Stimulated activated CD8-positive, alpha-beta memory T cell treated with anti-CD3 and anti-CD28 coated beads, Interleukin-2, amount 100 ng/mL, for 1 hour (primary cell): ENCODE data around the gene EZR.
"Not testable (repeated sequence)": the region's sequence is repeated elsewhere in the genome, so short reads cannot be mapped to it uniquely, and the experiment has no call there.

ENCODE experiments used
- DNase-seq, 2 donors: peaks; one replicate each; pipeline ENCODE4 v3.0.0-alpha.2; 2020; ENCODE audit warnings: low read depth in 2 of 2

Gene EZR

DNA sequence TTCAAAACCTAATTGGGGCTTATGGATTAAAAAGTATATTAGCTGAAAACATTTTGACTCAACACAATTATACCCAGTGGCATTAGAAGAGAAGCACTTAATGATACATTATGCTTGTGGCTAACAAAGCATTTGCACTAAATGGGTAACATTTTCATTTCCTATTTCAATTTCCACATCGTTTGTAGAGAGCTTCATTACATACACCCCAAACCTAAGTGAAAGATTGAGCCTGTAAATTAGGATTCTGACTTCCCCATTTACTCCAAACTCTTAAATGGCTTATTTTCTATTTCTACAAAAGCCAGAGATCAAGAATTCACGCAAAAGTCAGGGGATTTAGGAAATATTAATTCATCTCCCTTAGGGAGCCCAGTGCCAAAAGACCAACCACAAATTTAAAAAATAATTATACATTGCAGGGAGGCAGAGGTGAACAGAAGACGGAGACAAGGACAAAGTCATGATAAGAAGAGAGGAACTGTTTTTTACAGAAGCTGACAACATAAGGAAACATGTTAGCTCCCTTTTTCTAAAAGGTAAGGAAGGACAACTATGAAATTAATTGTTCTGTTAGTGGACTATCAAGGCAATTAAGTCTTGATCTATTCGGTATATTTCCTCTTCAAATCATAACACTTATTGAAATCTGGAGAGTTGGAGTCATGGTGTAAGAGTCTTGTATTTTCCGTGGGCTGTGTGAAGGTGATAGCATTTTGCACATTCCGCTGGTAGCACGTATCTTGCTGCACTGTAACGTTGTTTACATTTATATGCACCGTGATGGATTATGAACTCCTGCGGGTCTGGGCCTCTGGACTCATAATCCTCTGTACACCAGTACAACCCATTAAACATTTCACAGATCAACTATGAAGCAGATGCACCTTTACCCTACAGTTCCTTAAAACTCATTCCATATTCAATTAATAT lies 24.8 kb upstream of the EZR start:
- no peak for DNase-seq

DNA sequence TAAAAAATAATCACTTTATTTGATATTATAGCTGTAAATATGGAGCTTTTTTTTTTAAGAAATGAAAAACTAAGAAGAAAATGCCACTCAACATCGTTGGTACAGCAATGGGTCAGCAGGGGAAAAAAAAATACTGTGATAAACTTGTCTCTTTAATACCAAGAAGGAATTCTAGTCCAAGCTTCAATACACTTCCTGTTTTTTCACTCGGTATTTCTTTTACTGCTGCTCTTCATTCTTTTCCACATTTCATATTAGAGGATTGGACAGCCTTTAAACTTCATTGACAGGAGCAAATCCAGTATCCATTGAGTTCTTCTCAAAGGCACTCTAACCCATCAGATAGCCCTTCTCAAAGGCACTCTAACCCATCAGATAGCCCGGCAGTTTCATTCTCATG lies 22.2 kb upstream of the EZR start:
- no peak for DNase-seq

DNA sequence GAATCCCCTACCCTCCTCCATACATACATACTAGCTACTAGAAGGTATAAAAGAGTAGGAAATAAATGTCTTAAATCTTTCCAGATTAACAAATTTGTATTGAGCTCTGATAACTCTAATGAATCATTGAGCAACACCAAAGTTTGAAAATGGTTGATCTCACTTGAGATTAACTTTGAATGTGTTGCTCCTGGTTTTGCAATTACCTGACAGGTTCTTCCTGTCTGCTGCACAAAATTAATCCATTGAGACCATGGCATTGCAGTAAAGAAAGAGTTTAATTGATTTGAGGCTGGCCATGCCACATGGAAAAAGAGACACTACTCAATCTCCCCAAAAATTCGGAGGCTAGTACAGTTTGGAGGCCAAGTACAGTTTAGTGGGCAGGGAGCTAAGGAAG lies 21.3 kb upstream of the EZR start:
- DNase-seq: no peak

DNA sequence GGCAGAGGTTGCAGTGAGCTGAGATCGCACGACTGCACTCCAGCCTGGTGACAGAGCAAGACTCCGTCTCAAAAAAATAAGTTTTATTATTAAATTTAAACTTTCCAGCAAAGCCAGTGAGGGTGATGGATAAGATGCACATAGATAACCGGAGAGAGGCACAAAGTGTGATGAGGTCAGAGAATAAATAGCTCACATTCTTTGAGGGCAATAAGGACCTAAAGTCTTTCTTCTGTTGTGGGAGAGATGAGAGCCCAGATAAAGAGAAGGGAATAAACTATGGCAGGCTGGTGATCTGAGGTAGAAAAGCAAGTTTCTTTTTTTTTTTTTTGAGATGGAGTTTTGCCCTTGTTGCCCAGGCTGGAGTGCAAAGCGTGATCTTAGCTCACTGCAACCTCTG lies 20.6 kb upstream of the EZR start:
- no peak for DNase-seq

DNA sequence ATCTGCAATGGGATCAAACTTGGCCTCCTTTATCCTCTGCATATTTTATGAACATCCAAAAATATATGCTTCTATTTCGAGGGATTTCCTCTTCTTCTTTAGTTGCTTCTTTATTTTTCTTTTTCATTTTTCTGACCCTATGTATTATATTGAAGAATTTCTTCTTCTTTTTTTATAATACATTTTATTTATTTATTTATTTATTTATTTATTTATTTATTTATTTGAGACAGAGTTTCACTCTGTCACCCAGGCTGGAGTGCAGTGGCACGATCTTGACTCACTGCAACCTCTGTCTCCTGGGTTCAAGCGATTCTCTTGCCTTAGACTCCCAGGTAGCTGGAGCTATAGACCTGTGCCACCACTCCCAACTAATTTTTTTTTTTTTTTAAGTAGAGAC lies 19.6 kb upstream of the EZR start:
- DNase-seq: not testable (repeated sequence)

- DNase-seq: no peak
These were observed 18.8 kb upstream of the EZR start for GRCh38 chr6:158837684-158838625.

- no peak for DNase-seq
These were observed 17.6 kb upstream of the EZR start for GRCh38 chr6:158836625-158837311.

GRCh38 chr6:158835616-158836221 lies 16.6 kb upstream of the EZR start:
- no peak for DNase-seq

DNA sequence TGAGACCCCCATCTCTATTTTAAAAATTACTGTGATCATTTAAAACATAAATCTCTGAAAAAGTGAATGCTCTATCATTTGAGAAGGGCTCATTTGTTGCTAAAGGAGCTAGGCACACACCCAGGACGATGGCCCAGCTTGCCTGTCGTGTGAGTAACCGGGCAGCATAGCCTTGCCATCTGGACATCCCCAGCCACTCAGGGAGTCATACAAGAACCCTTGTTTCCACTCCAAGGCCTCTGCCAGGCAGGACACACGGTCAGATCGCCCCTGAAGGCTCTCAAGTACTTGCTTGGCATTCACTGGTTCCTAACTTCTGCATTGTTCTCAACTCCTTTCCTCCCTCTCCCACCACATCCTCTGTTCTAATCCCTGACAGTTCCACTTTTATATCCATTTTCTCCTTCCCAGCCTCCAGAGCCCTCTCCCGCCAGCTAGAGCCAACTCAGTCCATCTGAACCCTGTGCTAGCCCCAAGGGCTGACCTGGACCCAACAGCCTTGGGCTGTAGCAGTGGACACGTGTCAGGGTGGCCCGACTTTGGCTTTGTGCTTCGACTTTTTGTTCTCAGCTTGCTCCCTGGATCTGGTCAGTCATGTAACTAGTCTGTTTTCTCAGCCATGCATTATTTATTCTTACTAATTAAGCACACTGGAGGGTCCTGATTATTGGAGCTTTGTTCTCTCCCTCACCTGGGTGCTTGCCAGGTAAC lies 15.7 kb upstream of the EZR start:
- no peak for DNase-seq

- not testable (repeated sequence) for DNase-seq
These were observed 13.6 kb upstream of the EZR start for GRCh38 chr6:158832807-158833206.

DNA sequence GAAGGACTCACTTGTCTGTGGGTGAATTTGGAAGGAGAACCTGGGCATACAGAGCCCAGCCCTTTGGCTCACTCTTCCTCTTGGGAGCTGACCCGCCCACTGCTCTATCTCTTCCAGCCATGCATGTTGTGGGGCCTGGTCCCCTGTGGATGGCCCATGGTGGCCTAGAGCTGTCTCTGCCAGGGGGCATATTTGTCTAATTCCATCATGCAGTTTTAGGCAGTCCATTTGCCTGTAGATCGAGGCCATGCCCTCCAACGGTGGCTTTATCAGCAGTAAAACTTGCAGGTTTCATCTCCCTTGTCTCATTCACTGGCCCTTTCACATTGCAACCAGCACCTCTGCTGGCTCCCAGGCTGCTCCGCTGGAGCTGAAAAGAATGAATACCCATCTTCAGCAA lies 12.9 kb upstream of the EZR start:
- no peak for DNase-seq

- no peak for DNase-seq
These were observed 12.4 kb upstream of the EZR start for GRCh38 chr6:158831571-158831970.

DNA sequence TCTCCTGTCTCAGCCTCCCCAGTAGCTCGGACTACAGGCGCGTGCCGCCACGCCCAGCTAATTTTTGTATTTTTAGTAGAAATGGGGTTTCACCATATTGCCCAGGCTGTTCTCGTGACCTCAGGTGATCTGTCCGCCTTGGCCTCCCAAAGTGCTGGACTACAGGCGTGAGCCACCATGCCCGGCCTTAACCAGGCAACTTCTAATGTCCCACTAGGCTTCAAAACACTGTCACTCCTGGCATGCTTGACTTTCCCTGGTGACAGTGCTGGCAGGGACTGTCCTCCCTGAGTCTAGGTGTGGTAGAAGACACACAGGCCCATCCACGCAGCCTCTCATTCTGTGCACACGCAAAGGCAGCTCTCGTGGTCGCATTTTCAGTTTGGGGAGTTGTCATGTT lies 11.6 kb upstream of the EZR start:
- DNase-seq: no peak

DNA sequence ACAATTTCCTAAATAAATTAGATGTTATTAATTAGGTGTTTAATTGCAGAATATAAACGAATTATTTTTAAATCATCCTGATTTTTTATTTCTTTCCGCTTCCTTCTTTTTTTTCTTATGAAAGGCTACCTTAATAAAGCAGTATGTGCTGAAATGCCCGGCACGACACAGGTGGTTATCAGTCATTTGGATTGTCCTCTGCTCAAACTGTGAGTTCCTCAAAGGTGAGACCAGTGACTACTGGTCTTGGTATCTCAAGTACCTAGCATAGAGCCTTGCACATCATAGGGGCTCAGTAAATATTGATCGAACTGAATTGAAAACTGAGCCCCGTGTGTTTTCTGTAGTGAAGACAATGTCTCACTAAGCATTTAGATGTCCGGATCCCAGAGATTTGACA lies 9.6 kb upstream of the EZR start:
- no peak for DNase-seq

DNA sequence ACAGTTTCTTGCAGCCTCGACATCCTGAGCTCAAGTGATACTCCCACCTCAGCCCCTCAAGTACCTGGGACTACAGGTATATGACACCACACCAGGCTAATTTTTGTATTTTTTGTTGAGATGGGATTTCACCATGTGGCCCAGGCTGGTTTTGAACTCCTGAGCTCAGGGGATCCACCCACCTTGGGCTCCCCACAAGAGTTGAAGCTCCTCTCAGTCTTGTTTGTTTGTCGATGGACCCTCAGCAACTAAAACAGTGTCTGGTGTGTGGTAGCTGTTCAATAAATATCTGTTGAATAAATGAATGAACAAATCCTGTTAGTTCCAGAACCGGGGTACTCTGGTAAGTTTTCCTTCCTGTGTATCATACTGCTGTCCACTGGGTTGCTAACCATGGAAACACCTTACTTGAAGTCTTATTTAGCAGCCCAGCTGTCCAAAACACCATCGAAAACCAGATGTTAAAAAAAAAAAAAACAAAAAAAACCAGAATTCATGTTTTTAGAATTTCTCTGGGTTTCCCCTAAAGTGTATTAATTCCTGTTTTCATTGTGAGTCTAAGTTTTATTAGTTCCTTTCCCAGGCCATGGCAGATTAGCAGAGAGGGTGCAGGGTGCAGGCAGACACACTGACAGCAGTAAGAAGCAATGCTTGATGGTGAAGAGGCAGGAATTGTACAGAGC lies 7.8 kb upstream of the EZR start:
- no peak for DNase-seq

- DNase-seq: no peak
These were observed 6.8 kb upstream of the EZR start for GRCh38 chr6:158825951-158826306.

GRCh38 chr6:158825038-158825950 lies 6.1 kb upstream of the EZR start:
- no peak for DNase-seq

- DNase-seq: not testable (repeated sequence)
These were observed 4.4 kb upstream of the EZR start for GRCh38 chr6:158823616-158824015.

- no peak for DNase-seq
These were observed 932 bp upstream of the EZR start for GRCh38 chr6:158819977-158820622.
